Hepatocyte (in vitro differentiated cells): ENCODE results near the gene ANGPTL1.

Experiments used
- EZH2 ChIP-seq: fragments of 200-600 bp; sonication (generic); IDR thresholded peaks from 2 replicates; pipeline ENCODE4 v1.6.1; 2016; ENCODE audit warnings: antibody characterized with exemption, mild to moderate bottlenecking, borderline replicate concordance
- TF ChIP-seq, protein P1 (sequence below): fragments of 200-600 bp; sonication (generic); IDR thresholded peaks from 2 replicates; pipeline ENCODE4 v1.5.1; 2016; ENCODE audit warnings: antibody characterized with exemption, mild to moderate bottlenecking; ENCODE audit not compliant: poor library complexity

DNA sequence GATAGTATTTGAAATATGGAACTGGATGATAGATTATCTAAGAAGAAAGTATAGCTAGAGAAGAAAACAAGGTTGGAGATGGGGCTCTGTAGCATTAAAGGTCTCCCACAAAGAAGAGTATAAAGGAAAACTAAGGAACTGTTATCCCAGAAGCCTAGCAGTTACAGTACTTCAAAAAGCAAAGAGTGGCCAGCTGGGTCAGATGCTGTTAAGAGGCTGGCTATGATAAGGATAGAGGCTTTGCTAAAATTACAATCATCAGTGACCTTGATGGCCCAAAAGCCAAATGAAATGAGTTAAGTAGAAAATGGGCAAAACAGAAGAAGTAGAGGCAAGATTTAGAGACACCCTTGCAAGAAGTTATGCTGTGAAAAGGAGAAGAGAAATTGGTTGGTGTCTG is 25.1 kb upstream of the ANGPTL1 start:
- no peak for TF ChIP-seq EZH2
- TF ChIP-seq, protein P1, sequence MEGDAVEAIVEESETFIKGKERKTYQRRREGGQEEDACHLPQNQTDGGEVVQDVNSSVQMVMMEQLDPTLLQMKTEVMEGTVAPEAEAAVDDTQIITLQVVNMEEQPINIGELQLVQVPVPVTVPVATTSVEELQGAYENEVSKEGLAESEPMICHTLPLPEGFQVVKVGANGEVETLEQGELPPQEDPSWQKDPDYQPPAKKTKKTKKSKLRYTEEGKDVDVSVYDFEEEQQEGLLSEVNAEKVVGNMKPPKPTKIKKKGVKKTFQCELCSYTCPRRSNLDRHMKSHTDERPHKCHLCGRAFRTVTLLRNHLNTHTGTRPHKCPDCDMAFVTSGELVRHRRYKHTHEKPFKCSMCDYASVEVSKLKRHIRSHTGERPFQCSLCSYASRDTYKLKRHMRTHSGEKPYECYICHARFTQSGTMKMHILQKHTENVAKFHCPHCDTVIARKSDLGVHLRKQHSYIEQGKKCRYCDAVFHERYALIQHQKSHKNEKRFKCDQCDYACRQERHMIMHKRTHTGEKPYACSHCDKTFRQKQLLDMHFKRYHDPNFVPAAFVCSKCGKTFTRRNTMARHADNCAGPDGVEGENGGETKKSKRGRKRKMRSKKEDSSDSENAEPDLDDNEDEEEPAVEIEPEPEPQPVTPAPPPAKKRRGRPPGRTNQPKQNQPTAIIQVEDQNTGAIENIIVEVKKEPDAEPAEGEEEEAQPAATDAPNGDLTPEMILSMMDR: no peak
